ENCODE data around the gene FGF11.
A peak's percentile ranks its signal among the peaks of the same experiment; 100 is the strongest.

FGF11 gene

DNA sequence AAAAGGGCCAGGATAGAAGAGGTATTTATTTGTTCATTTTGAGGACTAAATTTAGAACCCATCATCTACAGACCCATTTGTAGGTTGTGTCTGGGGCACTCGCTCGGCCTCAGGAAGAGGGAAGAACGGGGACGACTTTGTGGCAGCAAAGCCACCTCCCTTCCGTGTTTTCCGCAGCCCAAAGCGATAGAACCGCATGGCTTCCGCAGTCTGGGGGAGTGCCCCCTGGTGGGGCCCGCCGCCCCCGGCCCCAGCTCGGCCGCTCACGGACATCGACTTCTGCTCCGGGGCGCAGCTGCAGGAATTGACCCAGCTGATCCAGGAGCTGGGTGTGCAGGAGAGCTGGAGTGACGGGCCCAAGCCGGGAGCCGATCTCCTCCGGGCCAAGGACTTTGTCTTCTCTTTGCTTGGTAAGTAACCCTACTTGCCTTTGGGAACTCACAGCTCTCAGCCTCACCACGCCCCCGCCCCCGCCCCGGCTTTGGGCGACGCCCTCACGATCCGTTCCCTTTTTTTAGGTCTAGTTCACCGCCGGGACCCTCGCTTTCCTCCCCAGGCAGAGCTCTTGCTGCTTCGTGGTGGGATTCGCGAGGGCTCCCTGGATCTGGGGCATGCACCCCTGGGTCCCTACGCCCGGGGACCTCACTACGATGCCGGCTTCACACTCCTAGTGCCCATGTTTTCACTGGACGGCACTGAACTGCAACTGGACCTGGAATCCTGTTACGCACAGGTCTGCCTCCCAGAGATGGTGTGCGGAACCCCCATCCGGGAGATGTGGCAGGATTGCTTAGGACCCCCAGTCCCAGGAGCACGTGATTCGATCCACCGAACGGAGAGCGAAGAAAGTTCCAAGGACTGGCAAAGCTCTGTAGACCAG lies 3.4 kb upstream of the FGF11 start (continued):
- TF ChIP-seq ZNF704 (tag by site-specific recombination; IDR thresholded peaks at IDR 0.05) (no peak), ZNF843 (tag by site-specific recombination; IDR thresholded peaks at IDR 0.05) (no peak), FEZF1 (tag by site-specific recombination; IDR thresholded peaks at IDR 0.05) (no peak), PRDM1 (tag by site-specific recombination; IDR thresholded peaks at IDR 0.05) (no peak), ZFP41 (tag by site-specific recombination; IDR thresholded peaks at IDR 0.05; ENCODE audit: borderline replicate concordance) (no peak), ZNF221 (tag by site-specific recombination; IDR thresholded peaks at IDR 0.05; ENCODE audit: borderline replicate concordance) (no peak), OSR2 (tag by site-specific recombination; IDR thresholded peaks at IDR 0.05) (no peak)

DNA sequence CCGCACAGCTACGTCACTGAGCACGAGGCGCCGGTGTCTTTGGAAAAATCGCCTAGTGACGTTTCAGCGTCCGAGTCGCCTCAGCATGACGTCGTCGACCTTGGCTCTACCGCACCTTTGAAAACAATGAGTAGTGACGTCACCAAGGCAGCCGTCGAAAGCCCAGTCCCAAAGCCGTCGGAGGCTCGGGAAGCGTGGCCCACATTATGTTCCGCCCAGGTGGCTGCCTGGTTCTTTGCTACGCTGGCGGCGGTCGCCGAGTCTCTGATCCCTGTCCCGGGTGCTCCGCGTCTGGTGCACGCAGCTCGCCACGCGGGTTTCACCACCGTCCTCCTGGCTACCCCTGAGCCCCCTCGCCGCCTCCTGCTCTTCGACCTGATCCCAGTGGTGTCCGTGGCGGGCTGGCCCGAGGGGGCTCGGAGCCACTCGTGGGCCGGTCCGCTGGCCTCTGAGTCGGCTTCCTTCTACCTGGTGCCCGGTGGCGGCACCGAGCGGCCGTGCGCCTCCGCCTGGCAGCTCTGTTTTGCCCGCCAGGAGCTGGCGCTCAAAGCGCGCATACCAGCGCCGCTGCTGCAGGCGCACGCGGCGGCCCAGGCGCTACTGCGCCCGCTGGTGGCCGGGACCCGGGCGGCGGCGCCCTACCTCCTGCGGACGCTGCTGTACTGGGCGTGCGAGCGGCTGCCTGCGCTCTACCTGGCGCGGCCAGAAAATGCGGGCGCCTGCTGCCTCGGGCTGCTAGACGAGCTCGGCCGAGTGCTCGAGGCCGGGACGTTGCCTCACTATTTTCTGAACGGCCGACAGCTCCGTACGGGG lies 2.5 kb upstream of the FGF11 start:
- H3K4me1 ChIP-seq (ENCODE audit: control insufficient read depth, insufficient read depth, low read length), result peaks cover 18% of the 10 kb centered on the region
- no peaks in the 10 kb centered on the region for H3K9me3 ChIP-seq (ENCODE audit: control insufficient read depth, insufficient read depth, low read depth, low read length)
- no peak overlapping the region for H3K27ac ChIP-seq (ENCODE audit: extremely low read depth, low read depth, low read length)
- no peaks in the 10 kb centered on the region for H3K36me3 ChIP-seq (ENCODE audit: control insufficient read depth in 2 of 2, insufficient read depth in 1 of 2, low read length in 2 of 2)
- POLR2A ChIA-PET, result interaction anchor here (0.6 to 3.5 kb wide), 10 partner anchors 9 to 250 kb away, joined by 3 to 45 read pairs (median 4); partner anchors contain the start of genes CHRNB1, POLR2A, TMEM256 and TP53
- CTCF ChIA-PET, result interaction anchor here (0.5 to 3.9 kb wide), 37 partner anchors 9 to 695 kb away, joined by 3 to 37 read pairs (median 4); partner anchors contain the start of genes CHRNB1, NEURL4, SLC2A4 and SLC35G6
- H3K4me3 ChIP-seq (ENCODE audit: low read depth, low read length), result no peak overlapping the region; the same call in 1 of the 2 replicates
- TF ChIP-seq ZNF654 (tag by site-specific recombination; IDR thresholded peaks at IDR 0.05; ENCODE audit: low read depth), result peak; percentile 27; the same call in 1 of the 2 replicates
- no peak for TF ChIP-seq ZNF677 (tag by site-specific recombination; IDR thresholded peaks at IDR 0.05)
- TF ChIP-seq OVOL3 (tag by site-specific recombination; IDR thresholded peaks at IDR 0.05), result no peak
- TF ChIP-seq ZNF449 (tag by site-specific recombination; IDR thresholded peaks at IDR 0.05), result peak; percentile 94
- peak; percentile 91 for TF ChIP-seq ZNF561 (tag by site-specific recombination; IDR thresholded peaks at IDR 0.05; ENCODE audit: borderline replicate concordance)
- peak; percentile 55; the same call in 1 of the 2 replicates for TF ChIP-seq ZBTB44 (tag by site-specific recombination; IDR thresholded peaks at IDR 0.05)
- peak; percentile 46; the same call in 1 of the 2 replicates for TF ChIP-seq KLF8 (tag by site-specific recombination; IDR thresholded peaks at IDR 0.05)
- TF ChIP-seq, protein P1, sequence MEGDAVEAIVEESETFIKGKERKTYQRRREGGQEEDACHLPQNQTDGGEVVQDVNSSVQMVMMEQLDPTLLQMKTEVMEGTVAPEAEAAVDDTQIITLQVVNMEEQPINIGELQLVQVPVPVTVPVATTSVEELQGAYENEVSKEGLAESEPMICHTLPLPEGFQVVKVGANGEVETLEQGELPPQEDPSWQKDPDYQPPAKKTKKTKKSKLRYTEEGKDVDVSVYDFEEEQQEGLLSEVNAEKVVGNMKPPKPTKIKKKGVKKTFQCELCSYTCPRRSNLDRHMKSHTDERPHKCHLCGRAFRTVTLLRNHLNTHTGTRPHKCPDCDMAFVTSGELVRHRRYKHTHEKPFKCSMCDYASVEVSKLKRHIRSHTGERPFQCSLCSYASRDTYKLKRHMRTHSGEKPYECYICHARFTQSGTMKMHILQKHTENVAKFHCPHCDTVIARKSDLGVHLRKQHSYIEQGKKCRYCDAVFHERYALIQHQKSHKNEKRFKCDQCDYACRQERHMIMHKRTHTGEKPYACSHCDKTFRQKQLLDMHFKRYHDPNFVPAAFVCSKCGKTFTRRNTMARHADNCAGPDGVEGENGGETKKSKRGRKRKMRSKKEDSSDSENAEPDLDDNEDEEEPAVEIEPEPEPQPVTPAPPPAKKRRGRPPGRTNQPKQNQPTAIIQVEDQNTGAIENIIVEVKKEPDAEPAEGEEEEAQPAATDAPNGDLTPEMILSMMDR (tag by site-specific recombination; IDR thresholded peaks at IDR 0.05), result peak; percentile 81
- 0 out of 2 replicates have a peak, but pooled peaks have one; percentile 27 for TF ChIP-seq INSM2 (tag by site-specific recombination; IDR thresholded peaks at IDR 0.05)
- TF ChIP-seq ZNF140 (tag by site-specific recombination; IDR thresholded peaks at IDR 0.05), result no peak
- peak; percentile 97 for TF ChIP-seq ZBTB8A (tag by site-specific recombination; IDR thresholded peaks at IDR 0.05)
- TF ChIP-seq ZNF670 (tag by site-specific recombination; IDR thresholded peaks at IDR 0.05; ENCODE audit: low read depth), result no peak
- TF ChIP-seq ZBTB20 (tag by site-specific recombination; IDR thresholded peaks at IDR 0.05), result peak; percentile 56; the same call in 1 of the 2 replicates
- 0 out of 2 replicates have a peak, but pooled peaks have one; percentile 11 for TF ChIP-seq GFI1B (tag by site-specific recombination; IDR thresholded peaks at IDR 0.05)
- TF ChIP-seq ZNF335 (tag by site-specific recombination; conservative IDR thresholded peaks at IDR 0.05), result peak; percentile 71
- TF ChIP-seq, protein P2, sequence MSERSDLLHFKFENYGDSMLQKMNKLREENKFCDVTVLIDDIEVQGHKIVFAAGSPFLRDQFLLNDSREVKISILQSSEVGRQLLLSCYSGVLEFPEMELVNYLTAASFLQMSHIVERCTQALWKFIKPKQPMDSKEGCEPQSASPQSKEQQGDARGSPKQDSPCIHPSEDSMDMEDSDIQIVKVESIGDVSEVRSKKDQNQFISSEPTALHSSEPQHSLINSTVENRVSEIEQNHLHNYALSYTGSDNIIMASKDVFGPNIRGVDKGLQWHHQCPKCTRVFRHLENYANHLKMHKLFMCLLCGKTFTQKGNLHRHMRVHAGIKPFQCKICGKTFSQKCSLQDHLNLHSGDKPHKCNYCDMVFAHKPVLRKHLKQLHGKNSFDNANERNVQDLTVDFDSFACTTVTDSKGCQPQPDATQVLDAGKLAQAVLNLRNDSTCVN (tag by site-specific recombination; optimal IDR thresholded peaks at IDR 0.05), result peak; percentile 56
- TF ChIP-seq ZNF660 (tag by site-specific recombination; IDR thresholded peaks at IDR 0.05), result peak; percentile 93
- TF ChIP-seq ZNF2 (tag by site-specific recombination; IDR thresholded peaks at IDR 0.05), result peak; percentile 23; the same call in 1 of the 2 replicates
